Endometrium (tissue), 2 donors: ENCODE data around the gene URI1.
"Not testable (repeated sequence)": the region's sequence is repeated elsewhere in the genome, so short reads cannot be mapped to it uniquely, and the experiment has no call there.

ENCODE experiments used
- FAIRE-seq: peaks from 2 replicates; lab custom pipeline; 2012; peaks lifted over from hg19 to GRCh38; lab: Jason Lieb, UNC
- donor health status: control.
- donor health status: control.

URI1 gene

GRCh38 chr19:30026933-30027332 is 84.9 kb downstream of the URI1 start:
- FAIRE-seq = no peak

GRCh38 chr19:30028118-30028991 is 86.3 kb downstream of the URI1 start:
- peak; percentile 15 for FAIRE-seq

- no peak for FAIRE-seq
These were observed 86.9 kb downstream of the URI1 start for GRCh38 chr19:30028992-30029343.

GRCh38 chr19:30029721-30030510 is 87.9 kb downstream of the URI1 start:
- no peak for FAIRE-seq

- no peak for FAIRE-seq
These were observed 92.3 kb downstream of the URI1 start for GRCh38 chr19:30034321-30034720.

- no peak for FAIRE-seq
These were observed 94.4 kb downstream of the URI1 start for GRCh38 chr19:30036154-30037129.

- no peak for FAIRE-seq
These were observed 95.8 kb downstream of the URI1 start for GRCh38 chr19:30037835-30038234.

GRCh38 chr19:30041931-30042330 is 99.9 kb downstream of the URI1 start:
- not testable (repeated sequence) for FAIRE-seq

GRCh38 chr19:30043008-30043407 is 101.0 kb downstream of the URI1 start:
- FAIRE-seq = not testable (repeated sequence)

- no peak for FAIRE-seq
These were observed 102.5 kb downstream of the URI1 start for GRCh38 chr19:30044273-30045248.

- no peak for FAIRE-seq
These were observed 104.5 kb downstream of the URI1 start for GRCh38 chr19:30046522-30046921.

GRCh38 chr19:30047432-30047831 is 105.4 kb downstream of the URI1 start:
- no peak for FAIRE-seq

- FAIRE-seq = no peak
These were observed 107.2 kb downstream of the URI1 start for GRCh38 chr19:30049226-30049625.

GRCh38 chr19:30049846-30050667 is 108.0 kb downstream of the URI1 start:
- FAIRE-seq = no peak

- FAIRE-seq = no peak
These were observed 110.4 kb downstream of the URI1 start for GRCh38 chr19:30052122-30053075.

- no peak for FAIRE-seq
These were observed 111.5 kb downstream of the URI1 start for GRCh38 chr19:30053558-30053957.

- FAIRE-seq = no peak
These were observed 112.2 kb downstream of the URI1 start for GRCh38 chr19:30054210-30054609.

- FAIRE-seq = no peak
These were observed 114.5 kb downstream of the URI1 start for GRCh38 chr19:30056580-30056979.
